HG03469 (cell line): ENCODE measurements around the gene CCNA2.
A peak's percentile ranks its signal among the peaks of the same experiment; 100 is the strongest.

Source experiments
- ATAC-seq: cut with Tn5 transposase; IDR thresholded peaks from one replicate; pipeline ENCODE4 v1.9.1; 2021; ENCODE audit warnings: mild to moderate bottlenecking, moderate library complexity, moderate number of reproducible peaks; ENCODE audit not compliant: unreplicated experiment

The CCNA2 gene

GRCh38 chr4:121777625-121778024 is 46.1 kb downstream of the CCNA2 start:
- ATAC-seq, result peak; percentile 71

- no peak for ATAC-seq
These were observed 46.9 kb downstream of the CCNA2 start for GRCh38 chr4:121776610-121777401.

GRCh38 chr4:121773883-121774282 is 49.8 kb downstream of the CCNA2 start:
- ATAC-seq, result no peak

- no peak for ATAC-seq
These were observed 51.8 kb downstream of the CCNA2 start for GRCh38 chr4:121771869-121772268.

GRCh38 chr4:121769341-121769740 is 54.3 kb downstream of the CCNA2 start:
- no peak for ATAC-seq

GRCh38 chr4:121767166-121767565 is 56.5 kb downstream of the CCNA2 start:
- ATAC-seq, result no peak
